Activated CD8-positive, alpha-beta memory T cell treated with anti-CD3 and anti-CD28 coated beads for 36 hours (primary cell): ENCODE data around the gene LIF. TPM values are rescaled to one million over a fixed set of nuclear protein-coding genes. Genes with fewer than 3 reads are reported as not detected.

Experiments used
- CTCF ChIA-PET: fragments of 350-600 bp; sonication (Branson Sonifier 250); formaldehyde crosslinking; loops from one replicate; lab custom pipeline; 2021; ENCODE audit warnings: antibody characterized with exemption; lab: Charles Lee
- POLR2A ChIA-PET: fragments of 350-600 bp; sonication (Branson Sonifier 250); formaldehyde crosslinking; loops from one replicate; lab custom pipeline; 2021; ENCODE audit warnings: antibody characterized with exemption; lab: Charles Lee
- total RNA-seq, 2 experiments: library from RNA; stranded (reverse); gene quantifications; one replicate each; pipeline ENCODE4 v1.2.3, GENCODE V29; 2021

LIF gene
- total RNA-seq, 2 experiments from 2014 or later: 121 to 128 TPM

- ChIA-PET CTCF (no interaction called here), POLR2A (no interaction called here)
These were observed 53.4 kb downstream of the LIF start for GRCh38 chr22:30193031-30193775.

- ChIA-PET CTCF (no interaction called here), POLR2A (no interaction called here)
These were observed 54.1 kb downstream of the LIF start for GRCh38 chr22:30192427-30192826.

GRCh38 chr22:30191040-30191701 is 55.4 kb downstream of the LIF start:
- ChIA-PET CTCF (no interaction called here), POLR2A (no interaction called here)

GRCh38 chr22:30190574-30190973 is 56.0 kb downstream of the LIF start:
- ChIA-PET POLR2A (interaction anchor here (0.5 kb wide), 1 partner anchor 923 kb away, joined by 4 read pairs; no protein-coding TSS in a partner anchor), CTCF (no interaction called here)

Other genes starting within 250 kb of the LIF start
- not detected for gene HORMAD2, start 166.3 kb downstream of the LIF start, total RNA-seq
- 10 to 100 TPM; 21.1 to 23.3 TPM for gene OSM, start 20.1 kb upstream of the LIF start, total RNA-seq
- gene CASTOR1, start 42.7 kb upstream of the LIF start, total RNA-seq: 1 to 10 TPM; 1.9 to 4.2 TPM
- 10 to 100 TPM; 12.8 to 13.0 TPM for gene TBC1D10A, start 80.2 kb upstream of the LIF start, total RNA-seq
- gene SF3A1, start 110.1 kb upstream of the LIF start, total RNA-seq: 100 to 1,000 TPM; 229 to 231 TPM
- 1 to 10 TPM; 2.1 to 3.3 TPM for gene CCDC157, start 110.2 kb upstream of the LIF start, total RNA-seq
- gene RNF215, start 140.7 kb upstream of the LIF start, total RNA-seq: 1 to 10 TPM; 7.1 to 7.7 TPM
- gene SEC14L2, start 150.3 kb upstream of the LIF start, total RNA-seq: 1 to 10 TPM; 6.0 to 7.7 TPM
- gene MTFP1, start 179.0 kb upstream of the LIF start, total RNA-seq: 100 to 1,000 TPM; 125 to 126 TPM
- gene SEC14L3, start 225.3 kb upstream of the LIF start, total RNA-seq: not detected